K562 (cell line): ENCODE results near the gene TPCN1.

Source experiments
- CBX3 ChIP-seq, 2 experiments: IDR thresholded peaks; 1 replicate in 1 of 2; 2 replicates in 1 of 2; pipeline ENCODE4 v1.6.1; 2012; ENCODE audit warnings: inconsistent platforms in 2 of 2, low read length in 2 of 2, borderline replicate concordance in 1 of 2, control low read depth in 1 of 2
- FOSL1 ChIP-seq: fragments of 200-800 bp; sonication (Bioruptor generic); conservative IDR thresholded peaks from 2 replicates; pipeline ENCODE4 v1.6.1; 2016; ENCODE audit warnings: missing genetic modification characterization, missing compliant biosample characterization
- NFRKB ChIP-seq: fragments of 450-650 bp; IDR thresholded peaks from 2 replicates; pipeline ENCODE4 v1.6.1; 2016; ENCODE audit warnings: low read depth
- SP1 ChIP-seq: sonication (generic); formaldehyde crosslinking; IDR thresholded peaks from 2 replicates; pipeline ENCODE4 v1.8.1; 2022; ENCODE audit warnings: mild to moderate bottlenecking, missing genetic modification reagents

- TF ChIP-seq SP1 (CRISPR knock-in tag), result no peak
- TF ChIP-seq CBX3 (IDR thresholded peaks at IDR 0.05; ENCODE audit: borderline replicate concordance in 1 of 2, low read length in 2 of 2), result peak in 1 of 2 experiments; percentile 84; a peak in 2 of 3 replicates
- peak; percentile 97 for TF ChIP-seq FOSL1 (tag)
- TF ChIP-seq NFRKB, result no peak
These were observed 10.2 kb downstream of the TPCN1 start for GRCh38 chr12:113231235-113232088.
